ENCODE results near the gene ORC3.
A peak's percentile ranks its signal among the peaks of the same experiment; 100 is the strongest.
"Not testable (repeated sequence)": the region's sequence is repeated elsewhere in the genome, so short reads cannot be mapped to it uniquely, and the experiment has no call there.

Gene ORC3

DNA sequence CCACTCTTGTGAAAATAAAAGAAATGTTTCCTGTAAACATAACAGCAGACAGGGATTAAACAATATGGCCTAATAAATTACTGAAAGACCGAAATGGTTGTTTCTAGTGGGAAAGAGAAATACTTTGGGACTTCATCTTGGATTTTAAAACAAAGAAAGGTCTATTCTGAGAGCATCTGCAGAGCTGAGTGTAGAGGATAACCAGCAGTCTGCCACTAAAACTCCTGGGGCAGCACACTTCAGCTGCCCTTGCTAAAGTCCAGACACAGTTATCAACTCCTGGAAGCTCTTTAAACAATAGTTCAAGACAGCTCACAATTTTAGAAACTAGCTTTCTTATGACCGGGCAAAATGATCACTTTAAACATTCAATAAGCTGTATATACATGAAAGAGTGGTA is 73.5 kb downstream of the ORC3 start:
- DNase-seq = no peak

DNA sequence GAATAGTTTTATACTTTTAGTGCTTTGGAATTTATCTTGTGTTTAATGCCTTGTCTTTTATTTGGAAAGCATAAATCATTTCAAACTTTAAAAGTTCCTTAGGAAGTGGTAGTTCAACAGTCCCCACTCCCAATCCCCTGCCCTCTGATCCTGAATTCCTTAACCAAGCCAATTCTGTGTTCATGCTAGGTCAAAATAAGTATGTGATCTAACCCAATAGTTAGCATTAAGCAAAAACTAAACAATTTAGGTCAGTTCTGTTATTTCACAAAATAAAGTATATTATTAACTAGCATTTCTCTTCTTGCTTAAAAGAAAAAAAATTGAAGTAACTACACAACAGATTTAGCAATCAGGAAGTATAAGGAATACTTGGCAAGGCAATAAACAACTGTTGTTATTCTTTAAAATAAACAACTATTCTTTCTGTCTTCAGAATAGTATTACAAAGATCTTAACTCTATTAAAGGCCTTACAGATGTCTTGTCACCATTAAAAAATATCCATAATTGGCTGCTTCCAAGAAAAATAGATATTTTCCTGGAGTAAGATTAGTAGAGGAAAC is 75.1 kb downstream of the ORC3 start:
- no peak for DNase-seq

DNA sequence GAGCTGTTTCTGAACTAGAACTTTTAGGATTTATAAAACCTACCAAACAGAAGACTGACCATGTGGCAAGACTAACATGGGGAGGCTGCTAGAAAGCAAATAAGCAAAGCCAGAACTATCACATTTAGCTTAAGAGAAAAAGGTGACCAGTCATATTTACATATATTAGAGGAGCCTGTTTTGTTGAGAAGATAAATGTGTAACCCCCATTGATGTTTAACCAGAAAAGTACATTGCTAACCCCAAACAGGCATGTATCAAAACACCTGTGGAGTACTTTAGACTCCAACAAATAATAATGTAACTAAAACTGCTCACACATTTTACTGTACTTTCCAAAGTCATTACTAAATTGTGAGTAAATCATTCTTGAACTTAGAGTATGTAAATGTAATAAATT is 77.1 kb downstream of the ORC3 start:
- DNase-seq = no peak

DNA sequence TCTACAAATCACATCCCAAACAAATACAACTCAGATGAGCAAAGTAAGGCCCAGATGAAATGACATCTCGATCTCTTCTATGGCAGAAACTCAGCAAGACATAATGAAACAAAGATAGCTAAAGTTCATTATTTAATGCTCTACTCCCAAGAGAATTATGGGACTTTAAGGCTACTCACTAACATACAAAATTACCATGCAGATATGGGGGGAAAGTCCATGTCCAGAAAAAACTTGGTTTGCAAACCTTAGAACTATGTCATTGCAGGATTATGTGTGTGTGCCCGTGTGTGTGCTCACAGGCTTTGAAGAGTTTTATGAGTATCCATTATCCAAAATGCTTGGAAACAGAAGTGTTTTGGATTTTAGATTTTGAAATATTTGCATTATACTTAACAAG is 78.1 kb downstream of the ORC3 start:
- no peak for DNase-seq

DNA sequence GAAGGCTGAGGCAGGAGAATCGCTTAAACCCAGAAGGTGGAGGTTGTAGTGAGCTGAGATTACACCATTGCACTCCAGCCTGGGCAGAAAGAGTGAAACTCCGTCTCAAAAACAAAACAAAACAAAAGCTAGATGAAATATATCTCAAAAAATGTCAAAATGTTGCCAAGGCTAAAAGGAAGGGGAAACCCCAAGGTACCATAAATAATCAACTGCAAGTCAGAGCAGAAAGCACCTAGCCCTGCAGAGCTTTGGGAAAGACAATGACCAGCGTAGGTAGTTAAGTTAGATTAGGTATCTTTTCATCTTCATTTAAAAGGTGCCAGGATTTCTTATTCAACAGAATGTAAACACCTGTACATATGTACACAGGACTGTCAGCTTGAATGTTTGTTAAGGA is 79.1 kb downstream of the ORC3 start:
- no peak for DNase-seq

DNA sequence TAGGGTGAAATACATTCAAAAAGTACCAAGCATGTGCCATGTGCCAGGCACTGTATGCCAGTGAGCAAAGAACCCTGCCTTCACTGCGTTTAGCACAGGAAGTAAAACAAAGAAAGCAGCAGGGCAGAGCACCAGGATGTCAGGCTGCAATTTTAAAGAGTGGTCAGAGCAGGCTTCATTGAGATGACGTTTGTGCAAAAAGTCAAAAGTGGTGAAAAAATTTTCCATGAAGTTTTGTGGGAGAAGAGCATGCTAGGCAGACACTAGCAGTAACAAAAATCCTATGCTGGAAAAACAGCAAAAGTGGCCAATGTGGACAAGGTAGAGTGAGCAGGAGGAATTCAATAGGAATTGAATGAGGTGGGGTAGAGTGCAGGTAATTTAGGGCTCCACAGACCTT is 80.8 kb downstream of the ORC3 start:
- DNase-seq = no peak

DNA sequence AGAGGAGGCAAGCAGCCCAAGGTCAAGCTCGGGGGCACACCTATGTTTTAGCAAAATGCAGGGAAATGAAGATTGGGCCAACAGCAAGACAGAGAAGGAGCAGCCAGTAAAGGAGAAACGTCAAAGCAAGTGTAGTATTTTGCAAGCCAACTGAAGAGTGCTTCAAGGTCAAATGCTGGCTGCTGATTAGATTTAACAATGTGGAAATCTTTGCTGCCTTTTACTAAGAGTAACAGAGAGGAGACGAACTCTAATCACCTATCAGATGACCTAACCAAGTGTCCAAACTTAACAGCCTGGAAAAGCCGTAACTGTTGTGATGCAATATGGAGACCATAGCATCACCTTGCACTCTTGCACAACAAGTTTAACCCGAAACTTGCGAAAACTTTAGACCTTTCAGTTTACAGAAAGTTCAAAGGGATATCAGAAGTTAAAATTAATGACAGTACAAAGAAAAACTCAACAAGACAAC is 81.7 kb downstream of the ORC3 start:
- DNase-seq = no peak

DNA sequence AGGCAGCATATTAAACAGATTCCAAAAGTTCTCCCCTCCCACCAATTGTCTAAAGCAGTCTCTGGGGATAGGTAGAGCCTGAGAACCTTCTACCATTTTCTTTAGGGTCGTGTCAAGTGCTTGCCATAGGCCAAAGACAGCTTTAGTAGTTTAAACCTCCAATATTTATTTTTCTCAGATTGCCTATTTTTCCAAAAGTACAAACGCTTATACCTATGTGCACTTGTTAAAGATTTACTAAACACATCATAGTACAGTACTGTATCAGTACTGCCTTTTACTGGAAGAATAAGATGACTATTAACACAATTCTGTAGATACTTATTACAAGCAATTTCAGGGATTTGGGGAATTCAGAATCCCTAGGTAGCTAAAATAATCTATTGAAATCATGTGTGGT is 82.7 kb downstream of the ORC3 start:
- DNase-seq = no peak

DNA sequence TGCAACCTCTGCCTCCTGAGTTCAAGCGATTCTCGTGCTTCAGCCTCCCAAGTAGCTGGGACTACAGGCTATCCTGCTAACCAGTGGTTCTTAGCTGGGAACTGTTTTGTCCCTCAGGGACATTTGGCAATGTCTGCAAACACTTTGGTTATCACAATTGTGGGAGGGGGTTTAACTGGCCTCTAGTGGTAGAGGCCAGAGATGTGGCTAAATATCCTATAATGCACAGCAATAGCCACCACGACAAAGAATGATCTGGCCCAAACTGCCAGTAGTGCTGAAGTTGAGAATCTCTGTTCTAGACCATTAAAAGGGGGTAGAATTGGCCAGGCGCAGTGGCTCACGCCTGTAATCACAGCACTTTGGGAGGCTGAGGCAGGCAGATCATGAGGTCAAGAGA is 83.3 kb downstream of the ORC3 start:
- DNase-seq = no peak

DNA sequence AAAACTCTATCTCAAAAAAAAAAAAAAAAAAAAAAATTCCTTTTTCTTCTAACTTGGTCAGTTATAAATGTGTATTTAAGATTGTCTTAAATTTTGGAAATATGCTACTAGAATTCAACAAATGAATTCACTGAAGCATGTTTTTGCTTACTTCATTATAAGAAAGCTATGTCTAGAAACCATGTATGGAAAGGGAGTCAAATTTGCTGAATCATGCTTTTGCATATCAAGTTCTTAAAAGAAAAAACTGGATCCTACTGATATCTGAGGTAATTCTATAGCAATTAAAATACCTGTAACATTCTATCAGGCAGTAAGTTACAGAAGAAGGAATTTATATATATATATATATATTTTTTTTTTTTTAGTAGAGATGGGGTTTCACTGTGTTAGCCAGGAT is 84.4 kb downstream of the ORC3 start:
- no peak for DNase-seq

DNA sequence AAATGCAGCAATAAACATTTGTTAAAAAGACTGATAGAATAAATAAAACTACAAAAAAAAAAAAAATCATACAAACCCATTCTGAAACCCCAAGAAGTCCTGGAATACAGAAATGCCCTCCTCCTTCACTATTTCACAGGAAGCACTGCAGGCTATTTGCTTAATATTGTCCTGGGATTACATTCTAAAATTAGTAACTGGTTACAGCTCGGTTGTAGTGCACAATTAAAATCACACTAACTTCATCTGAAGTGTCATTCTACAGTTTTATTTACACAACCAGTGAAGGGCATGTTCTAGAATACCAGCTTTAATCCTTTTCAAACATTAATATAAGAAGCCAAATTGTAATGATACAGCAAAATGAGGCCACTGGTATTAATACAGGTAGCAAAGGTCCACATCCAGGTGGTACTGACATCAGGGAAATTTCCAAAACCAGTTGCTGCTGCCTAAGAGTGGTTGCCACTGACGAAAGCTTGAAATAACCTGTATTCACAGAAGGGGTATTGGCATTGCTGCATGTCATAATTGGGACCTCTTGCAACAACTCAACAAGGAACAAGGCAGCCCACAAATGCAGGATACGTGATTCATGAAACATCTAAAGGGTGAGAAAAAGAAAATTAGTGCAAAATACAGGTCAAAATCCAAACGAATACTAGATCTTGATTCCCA is 85.2 kb downstream of the ORC3 start:
- no peak for DNase-seq

DNA sequence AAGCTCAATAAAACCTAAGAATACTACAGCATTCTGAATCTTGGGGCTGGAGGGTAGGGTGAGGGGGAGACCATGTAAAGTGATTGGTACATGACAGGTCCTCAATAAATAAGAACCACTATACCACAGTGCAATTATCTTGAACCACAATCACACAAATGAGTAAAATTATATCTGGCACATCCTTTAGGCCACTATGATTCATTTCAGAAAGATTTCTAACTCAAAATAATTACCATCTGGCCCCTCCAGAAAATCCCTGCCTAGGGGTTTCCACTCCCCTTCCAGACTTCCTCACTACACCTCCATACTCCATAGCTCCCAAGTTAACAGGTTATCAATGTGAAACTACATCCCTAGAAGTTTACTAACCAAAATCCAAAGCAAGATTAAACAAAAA is 92.4 kb downstream of the ORC3 start:
- no peak for DNase-seq

DNA sequence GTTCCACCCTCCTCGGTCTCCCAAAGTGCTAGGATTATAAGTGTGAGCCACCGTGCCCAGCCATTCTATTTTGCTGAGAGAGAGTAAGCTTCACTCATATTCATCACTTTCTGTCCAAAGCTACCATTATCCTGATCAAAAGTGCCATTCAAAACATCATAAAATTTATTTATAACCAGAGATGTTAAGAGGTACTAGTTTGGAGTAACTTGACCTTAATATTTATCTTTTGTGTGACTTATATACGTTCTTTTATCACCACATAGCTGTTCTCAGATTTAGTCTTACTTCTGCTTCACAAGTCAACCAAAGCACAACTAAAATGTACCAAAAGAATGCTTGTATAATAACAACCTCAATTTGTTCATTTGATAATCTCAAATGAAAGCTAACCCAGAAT is 94.0 kb downstream of the ORC3 start:
- no peak for DNase-seq

DNA sequence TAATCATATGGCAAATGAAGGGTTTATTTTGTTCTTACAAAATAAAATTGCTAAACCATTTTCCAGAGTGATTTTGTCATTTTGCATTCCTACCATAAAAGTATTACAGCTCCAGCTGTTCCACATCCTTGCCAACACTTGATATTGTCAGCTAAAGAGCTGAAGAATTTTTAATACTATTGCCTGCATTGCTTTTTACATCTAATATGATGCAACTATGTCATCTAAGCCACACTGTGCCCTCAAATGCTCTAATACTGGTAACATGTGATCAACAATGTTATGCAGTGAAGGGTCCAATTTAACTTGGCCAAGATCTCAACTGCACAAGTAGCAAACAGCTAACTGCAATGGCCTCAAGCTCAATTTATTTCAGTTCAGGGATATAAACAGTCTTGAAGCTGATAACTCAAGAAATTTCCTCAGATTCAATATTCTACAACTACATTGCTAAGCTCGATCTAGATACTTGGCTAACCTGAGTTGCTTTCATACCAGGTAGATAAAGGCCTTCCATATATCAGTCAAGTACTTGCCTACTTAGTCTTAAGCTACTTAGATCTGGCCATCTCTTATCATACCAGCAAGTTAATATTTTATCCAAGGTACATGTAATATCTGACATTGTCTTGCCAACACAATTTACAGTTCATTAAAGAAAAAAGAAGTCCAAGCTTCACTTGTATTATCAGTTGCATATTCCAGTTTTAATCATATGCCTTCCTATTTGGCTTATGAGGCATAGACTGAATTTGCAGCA is 95.1 kb downstream of the ORC3 start:
- DNase-seq = no peak

DNA sequence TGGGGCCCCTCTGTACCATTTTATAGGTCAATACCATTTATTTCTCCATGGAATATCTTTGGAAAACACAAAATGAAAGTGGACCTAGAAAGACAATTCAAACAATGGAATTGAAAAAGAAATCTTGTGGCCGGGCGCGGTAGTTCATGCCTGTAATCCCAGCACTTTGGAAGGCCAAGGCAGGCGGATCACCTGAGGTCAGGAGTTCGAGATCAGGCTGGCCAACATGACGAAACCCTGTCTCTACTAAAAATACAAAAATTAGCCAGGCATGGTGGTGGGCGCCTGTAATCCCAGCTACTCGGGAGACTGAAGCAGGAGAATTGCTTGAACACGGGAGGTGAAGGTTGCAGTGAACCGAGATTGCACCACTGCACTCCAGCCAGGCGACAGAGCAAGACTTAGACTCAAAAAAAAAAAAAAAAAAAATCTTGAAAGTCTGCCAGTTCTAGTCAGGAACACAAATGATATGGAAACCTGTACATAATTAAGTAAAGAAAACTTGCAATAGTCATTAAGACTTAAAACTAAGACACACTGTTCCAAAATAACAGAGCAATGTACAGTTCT is 96.8 kb downstream of the ORC3 start:
- not testable (repeated sequence) for DNase-seq

DNA sequence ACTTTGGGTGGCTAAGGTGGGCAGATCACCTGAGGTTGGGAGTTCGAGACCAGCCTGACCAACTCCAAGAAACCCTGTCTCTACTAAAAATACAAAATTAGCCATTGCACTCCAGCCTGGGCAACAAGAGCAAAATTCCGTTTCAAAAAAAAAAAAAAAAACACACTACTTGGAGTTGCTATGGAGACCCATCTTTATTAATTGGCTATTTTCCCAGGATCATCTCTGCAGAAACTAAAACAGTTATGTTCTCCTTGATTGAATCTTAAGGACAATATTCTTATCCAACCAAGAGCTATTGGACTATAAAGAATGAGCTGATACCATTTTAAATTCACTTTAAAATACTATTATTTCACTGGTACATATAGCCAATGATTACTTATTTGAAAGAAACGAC is 97.4 kb downstream of the ORC3 start:
- DNase-seq = no peak

DNA sequence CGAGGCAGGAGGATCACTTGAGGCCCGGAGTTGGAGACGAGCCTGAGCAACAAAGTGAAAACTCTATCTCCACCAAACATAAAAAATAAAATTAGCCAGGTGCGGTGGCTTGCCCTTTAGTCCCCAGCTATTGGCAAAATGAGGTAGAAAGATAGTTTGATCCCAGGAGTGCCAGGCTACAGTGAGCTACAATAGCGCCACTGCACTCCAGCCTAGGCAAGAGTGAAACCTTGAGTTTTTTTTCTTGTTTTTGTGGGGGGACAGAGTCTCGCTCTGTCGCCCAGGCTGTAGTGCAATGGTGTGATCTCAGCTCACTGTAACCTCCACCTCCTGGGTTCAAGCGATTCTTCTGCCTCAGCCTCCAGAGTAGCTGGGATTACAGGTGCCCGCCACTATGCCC is 98.0 kb downstream of the ORC3 start:
- not testable (repeated sequence) for DNase-seq

DNA sequence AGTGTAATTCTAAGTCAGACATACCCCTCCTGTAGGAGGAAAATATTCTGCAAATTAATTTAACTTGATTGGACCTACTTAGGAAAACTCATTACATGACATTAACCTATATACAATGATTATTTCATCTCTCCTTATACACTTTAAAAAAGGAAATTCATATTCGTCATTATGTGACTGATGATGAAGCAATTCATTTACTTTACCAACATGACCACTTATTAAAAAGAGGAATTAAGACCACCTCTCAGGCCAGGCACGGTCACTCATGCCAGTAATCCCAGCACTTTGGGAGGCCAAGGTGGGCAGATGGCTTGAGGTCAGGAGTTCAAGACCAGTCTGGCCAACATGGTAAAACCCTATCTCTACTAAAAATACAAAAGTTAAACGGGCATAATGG is 100.5 kb downstream of the ORC3 start:
- no peak for DNase-seq

DNA sequence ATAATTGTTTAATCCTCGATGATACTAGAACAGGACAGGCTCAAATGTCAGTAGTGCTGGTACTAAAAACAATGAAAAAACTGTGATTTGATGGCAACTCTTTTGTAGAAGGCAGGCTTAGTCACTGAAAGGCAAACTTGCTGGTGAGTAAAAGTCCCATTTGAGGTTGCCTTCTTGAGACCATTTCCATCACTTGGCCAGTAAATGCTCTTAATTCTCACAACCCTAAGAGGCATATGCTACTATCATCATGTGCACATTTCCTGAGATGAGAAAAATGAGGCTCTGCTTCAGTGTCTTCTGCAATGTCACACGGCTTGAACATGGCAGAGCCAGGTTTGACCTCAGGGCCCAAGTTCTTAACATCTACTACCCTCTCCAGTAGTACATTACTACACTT is 102.2 kb downstream of the ORC3 start:
- DNase-seq = no peak

DNA sequence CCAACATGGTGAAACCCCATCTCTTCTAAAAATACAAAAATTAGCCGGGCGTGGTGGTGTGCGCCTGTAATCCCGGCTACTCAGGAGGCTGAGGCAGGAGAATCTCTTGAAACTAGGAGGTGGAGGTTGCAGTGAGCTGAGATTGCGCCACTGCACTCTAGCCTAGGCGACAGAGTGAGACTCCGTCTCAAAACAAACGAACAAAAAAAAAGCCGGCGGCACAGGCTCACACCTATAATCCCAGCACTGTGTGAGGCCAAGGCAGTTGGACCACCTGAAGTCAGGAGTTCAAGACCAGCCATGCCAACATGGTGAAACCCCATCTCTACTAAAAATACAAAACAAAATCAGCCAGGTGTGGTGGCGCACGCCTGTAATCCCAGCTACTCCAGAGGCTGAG is 106.9 kb downstream of the ORC3 start:
- not testable (repeated sequence) for DNase-seq

DNA sequence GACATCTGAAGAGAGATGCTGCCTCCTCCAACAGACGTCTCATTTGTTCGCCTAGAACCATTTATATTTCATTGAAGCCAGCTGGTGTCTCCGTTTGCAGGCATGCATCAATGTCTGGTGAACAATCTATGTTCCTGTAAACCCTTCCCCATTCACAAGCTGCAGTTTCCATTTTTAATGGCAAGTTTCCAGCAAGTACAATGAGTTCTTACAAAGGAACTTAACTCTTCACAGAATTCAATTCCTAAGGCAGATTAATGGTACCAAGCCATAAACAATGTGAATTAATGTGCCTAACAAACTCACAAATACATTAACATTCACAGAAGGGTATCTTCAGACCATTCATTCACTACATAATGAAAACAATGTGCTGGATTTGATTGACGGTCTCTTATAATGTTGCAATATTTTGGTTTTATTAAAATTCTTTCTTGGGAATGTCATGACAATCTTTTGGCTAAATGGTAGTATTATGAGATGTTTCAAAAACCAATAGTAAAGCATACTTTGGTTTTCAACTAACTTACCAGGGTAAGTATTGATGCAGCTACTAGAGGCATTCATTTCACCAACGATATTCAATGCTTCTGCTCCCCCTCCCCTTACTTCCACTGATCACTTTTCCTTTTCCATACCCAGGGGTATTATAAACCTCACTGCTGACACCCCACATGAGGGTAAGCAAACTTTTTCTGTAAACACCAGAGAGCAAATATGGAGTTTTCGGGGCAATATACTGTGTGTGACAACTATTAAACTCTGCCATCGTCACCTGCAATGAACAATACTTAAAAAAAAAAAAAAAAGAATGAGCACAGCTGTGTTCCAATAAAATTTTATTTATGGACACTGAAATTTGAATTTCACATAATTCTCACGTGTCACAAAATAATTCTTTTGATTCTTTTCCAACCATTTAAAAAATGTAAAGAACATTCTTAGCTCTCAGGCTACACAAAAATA is 107.9 kb downstream of the ORC3 start:
- DNase-seq = peak in 1 of 2 donors; percentile 70

DNA sequence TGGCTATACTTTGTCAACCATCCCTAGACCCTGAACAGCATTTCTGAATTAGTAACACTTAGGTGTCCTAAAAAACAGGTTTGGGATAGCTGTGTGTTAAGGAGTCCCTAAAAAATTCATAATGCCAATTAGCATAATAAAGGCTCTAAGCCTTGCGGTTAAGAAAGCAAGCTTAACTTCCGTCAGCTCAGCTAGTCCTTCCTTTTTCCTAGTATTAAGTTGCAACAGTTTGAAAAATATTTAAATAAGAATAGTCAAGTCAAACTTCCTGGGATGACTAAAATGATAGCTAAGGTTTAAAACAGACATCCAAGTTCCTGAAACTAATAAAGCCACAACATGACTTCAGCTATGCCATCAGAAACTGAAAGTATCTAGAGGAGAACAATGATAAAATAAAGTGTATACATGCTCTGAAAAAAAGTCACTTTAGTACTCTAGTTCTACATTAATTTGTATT is 108.6 kb downstream of the ORC3 start:
- peak in 1 of 2 donors; percentile 12 for DNase-seq

DNA sequence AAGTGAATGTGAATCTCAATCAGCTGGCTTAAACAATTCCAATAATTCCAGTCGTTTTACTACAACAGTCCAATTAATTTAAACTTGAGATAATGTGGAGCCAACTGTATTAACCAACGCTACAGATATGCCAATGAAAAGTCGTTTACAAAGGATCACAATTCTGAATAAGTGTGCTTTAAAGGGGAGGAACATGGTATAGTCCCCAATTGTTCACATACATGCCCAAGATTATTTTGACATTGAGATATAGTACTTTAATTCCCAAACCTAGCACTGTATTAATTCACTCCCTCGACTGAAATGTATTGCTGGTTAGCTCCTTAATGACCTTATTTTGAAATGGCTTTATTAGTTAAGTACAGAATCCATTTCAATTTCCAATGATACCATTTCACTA is 109.6 kb downstream of the ORC3 start:
- no peak for DNase-seq

Data from hippocampal formation (tissue), 2 donors.